ENCODE data around the gene TM4SF5.

The TM4SF5 gene, protein sequence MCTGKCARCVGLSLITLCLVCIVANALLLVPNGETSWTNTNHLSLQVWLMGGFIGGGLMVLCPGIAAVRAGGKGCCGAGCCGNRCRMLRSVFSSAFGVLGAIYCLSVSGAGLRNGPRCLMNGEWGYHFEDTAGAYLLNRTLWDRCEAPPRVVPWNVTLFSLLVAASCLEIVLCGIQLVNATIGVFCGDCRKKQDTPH

GRCh38 chr17:4771519-4772234 is at the start of gene TM4SF5:
Gene TM4SF5 (plus strand): TSS chr17:4771886. CDS start chr17:4771923, 37 bp downstream.
- DNase-seq, result no peak

DNA sequence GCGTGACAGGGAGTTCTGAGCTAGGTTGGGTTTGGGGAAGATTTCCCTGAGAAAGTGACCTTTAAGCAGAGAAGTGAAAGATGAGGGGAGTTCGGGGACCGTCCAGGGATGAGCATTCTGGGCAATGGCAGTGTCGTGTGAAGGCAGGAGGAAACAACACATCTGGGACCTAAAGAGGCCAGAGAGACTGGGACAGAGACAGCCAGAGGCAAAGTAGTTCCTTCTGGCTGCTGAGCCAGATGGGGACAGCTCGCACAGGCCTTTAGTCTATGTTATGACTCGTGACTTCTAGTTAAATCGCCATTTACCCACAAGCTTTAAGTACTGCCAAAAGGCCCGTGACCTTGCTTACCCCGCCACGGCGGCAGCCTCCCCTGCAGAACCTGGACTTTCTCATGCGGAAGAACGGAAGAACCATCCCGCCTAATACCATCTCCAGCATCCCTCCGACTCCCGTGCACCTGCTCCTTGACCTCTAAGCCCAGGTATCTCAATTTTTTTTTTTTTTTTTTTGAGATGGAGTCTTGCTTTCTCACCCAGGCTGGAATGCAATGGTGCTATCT is 48.9 kb upstream of the TM4SF5 start:
- DNase-seq, result no peak

DNA sequence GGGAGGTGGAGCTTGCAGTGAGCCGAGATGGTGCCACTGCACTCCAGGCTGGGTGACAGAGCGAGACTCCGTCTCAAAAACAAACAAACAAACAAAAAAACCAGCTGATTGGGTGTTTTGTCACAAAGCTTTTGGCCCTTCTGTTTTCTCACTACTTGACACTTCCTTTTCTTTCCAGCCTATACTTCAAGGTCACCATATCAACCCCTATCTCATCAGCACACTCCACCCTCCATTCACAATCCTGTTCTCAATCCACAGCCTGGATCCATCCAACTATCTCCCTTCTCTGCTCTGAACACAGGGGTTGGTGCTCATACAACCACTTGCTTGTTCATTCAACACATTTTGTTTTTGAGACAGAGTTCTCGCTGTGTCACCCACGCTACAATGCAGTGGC is 47.0 kb upstream of the TM4SF5 start:
- DNase-seq, result no peak

DNA sequence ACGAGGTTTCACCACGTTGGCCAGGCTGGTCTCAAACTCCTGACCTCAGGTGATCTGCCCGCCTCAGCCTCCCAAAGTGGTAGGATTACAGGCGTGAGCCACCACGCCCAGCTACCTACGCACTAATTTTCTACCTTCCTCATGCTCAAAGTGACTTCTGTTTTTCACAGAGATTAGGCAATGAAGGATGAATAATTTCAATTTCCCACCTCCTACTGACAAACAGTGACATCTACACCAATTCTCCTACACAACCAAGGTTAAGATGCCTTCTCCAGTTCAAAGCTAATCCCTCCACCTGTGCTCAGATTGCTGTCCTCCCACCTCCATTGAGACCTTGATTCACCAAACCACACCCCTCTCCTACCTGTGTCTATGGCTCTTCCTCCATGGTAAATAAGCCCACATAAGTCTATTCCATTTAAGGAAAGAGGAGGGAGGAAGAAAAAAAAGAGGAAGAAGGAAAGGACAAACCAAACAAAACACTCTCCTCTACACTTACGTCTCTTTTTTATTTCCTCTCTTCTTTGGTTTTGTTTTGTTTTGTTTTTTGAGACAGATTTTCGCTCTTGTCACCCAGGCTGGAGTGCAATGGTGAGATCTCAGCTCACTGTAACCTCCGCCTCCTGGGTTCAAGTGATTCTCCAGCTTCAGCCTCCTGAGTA is 45.9 kb upstream of the TM4SF5 start:
- no peak for DNase-seq

- no peak for DNase-seq
Observed at GRCh38 chr17:4728124-4728523, 43.6 kb upstream of the TM4SF5 start.

GRCh38 chr17:4733073-4733531 is 38.6 kb upstream of the TM4SF5 start:
- no peak for DNase-seq

GRCh38 chr17:4734857-4735475 is 36.7 kb upstream of the TM4SF5 start:
- no peak for DNase-seq

- no peak for DNase-seq
Observed at GRCh38 chr17:4735876-4736651, 35.6 kb upstream of the TM4SF5 start.

DNA sequence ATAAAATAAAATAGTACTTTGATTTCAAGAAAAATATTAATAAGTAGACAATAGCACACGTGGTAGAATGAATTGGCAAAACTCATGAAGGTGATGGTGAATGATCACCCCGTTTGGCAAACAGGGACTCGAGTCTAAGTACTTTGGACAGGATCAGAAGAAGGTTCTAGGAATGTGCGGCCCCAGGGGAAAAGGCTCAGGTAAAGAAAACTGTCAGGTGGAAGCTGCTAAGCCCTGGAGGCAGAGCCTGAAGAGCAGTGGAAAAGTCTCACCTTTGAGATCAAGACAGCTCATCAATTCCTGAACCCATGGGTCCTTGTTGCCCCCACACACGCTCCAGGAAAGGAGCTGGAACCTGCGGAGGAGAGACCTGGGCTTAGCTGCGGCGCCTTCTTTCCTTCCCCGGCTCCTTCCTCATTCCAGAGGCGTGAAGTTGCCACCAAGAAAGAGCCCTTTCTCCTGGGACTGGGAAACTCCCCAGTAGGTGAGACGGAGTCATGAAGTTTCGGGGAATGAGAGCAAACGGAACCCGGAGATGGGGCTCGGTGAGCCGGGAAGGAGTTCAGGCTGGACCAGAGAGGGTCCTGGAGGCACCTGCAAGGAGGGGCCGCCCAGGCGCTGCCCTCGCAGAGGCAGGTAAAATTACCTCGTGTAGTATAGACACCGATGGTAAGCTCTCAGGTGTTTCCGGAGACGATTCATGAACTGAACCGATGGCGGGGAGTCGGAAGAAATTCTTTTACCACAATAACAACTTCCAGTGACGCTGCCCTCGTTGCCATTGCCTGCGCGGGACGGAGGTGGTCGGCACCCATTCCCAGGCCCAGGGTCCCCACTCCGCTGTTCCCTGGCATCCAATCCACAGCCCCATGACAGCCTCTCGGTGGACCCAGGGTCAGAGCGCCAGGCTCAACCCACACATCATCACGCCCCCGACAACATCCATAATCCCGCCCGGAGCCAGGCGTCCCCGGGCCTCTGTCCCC is 33.3 kb upstream of the TM4SF5 start:
- no peak for DNase-seq

DNA sequence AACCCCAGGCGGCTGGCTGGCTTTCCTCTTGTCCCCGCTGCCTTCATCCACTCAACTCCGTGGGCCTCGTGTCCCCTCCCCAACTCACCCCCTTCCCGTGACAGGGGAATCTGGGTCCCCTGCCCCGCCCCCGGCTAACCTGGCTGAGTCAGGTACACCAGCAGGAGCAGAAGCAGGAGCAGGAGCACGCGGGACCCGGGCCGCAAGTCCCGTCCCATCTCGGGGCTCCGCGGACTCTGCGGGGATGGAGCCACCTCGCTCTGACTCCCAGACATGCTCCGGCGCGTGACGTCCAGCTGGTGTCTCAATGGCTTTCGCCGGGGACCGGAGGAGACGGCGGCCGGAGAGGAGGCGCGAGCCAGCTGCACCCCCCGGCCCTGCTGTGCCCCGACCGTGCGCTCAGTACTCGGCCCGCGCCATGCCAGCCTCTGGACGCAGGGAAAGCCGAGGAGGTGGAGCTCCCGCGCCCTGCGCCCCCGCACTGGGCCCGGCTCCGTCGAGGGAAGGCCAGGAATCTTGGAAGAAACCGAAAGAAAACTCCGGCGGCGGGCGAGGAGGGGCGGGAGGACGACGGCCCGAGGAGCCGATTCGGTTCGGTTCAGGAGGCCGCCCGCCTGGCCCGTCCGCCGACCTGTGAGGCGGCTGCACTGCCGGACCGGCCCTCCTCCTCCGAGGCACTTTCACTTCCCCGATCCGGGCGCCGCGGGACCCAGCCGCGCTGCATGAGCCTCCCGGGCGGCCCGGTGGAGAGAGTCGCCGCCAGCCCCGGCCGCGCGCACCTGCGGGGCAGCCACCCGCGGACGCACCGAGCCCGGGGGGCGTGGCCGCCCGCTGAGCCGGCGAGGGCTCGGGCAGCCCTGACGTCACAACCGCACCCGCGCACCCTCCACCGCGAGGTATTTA is 32.3 kb upstream of the TM4SF5 start, which contains the start of the genes CXCL16 and ZMYND15:
TSS of gene CXCL16 (minus strand) at position 807 of the 903 bp plus-strand sequence. CDS start at position 218, 589 bp downstream.
TSS of gene ZMYND15 (plus strand) at position 712 of the 903 bp plus-strand sequence. CDS start 716 bp downstream, outside the sequence.
- DNase-seq, result no peak

DNA sequence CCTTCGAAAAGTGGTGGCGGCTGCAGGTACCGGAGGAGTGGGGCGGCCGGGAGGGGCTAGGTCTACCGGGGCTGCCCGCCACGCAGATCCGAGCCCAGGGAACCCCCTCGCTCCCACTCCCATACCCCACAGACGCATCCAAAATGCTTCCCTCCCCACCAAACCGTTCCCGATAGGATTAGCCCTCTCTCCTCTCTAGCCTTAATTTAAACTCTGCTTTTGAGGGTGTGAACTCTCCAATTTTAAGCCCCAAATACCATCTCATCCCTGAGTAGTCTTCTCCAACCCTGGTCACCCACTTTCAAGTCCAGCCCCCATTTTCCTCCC is 31.7 kb upstream of the TM4SF5 start:
- DNase-seq, result no peak

DNA sequence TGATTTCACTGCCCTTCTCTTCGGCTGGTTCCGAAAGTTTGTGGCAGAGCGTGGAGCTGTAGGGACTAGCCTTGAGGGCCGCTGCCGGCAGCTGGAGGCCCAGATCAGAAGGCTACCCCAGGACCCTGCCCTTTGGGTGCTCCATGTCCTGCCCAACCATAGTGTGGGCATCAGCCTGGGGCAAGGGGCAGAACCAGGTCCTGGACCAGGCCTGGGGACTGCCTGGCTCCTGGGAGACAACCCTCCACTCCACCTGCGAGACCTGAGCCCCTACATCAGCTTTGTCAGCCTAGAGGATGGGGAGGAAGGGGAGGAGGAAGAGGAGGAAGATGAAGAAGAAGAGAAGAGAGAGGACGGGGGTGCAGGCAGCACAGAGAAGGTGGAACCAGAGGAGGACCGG is 31.1 kb upstream of the TM4SF5 start:
- DNase-seq, result no peak

- DNase-seq, result no peak
Observed at GRCh38 chr17:4741544-4741943, 30.1 kb upstream of the TM4SF5 start.

DNA sequence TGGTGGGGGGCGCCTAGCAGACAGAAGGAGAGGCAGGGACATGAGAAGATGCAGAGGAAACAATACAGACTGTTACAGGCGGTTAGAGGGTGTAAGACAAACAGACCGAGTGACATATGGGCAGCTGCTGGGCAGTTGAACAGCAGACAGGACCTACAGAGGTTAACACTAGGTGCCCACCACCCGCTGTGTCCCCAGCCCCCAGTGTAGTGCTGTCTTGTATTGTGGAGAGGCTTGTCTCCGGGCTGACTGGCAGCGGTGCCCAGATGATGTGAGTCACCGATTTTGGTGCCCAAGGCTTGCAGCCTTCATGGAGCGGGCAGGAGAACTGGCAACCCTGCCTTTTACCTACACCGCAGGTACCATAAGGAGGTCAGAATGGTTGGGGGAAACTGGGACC is 29.6 kb upstream of the TM4SF5 start:
- DNase-seq, result no peak

DNA sequence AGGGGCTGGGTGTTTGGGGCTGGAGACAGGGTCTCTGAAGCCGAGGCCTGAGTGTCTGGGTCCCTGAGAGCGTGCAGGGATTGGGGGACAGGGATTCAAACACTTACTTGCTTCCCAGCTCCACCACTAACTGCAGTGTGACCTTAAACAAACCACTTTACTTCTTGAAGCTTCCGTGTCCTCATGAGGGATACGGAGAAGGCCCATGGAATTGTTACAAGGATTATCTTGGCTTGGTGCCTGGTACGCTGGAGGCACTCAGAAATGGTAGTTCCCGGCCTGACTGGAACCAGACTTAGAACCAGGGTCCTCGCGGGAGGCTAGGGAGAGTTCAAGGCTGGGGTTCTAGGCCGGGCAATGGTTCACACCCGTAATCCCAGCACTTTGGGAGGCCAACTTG is 29.1 kb upstream of the TM4SF5 start:
- DNase-seq, result no peak

- no peak for DNase-seq
Observed at GRCh38 chr17:4743216-4743615, 28.5 kb upstream of the TM4SF5 start.

- DNase-seq, result no peak
Observed at GRCh38 chr17:4743898-4744297, 27.8 kb upstream of the TM4SF5 start.

DNA sequence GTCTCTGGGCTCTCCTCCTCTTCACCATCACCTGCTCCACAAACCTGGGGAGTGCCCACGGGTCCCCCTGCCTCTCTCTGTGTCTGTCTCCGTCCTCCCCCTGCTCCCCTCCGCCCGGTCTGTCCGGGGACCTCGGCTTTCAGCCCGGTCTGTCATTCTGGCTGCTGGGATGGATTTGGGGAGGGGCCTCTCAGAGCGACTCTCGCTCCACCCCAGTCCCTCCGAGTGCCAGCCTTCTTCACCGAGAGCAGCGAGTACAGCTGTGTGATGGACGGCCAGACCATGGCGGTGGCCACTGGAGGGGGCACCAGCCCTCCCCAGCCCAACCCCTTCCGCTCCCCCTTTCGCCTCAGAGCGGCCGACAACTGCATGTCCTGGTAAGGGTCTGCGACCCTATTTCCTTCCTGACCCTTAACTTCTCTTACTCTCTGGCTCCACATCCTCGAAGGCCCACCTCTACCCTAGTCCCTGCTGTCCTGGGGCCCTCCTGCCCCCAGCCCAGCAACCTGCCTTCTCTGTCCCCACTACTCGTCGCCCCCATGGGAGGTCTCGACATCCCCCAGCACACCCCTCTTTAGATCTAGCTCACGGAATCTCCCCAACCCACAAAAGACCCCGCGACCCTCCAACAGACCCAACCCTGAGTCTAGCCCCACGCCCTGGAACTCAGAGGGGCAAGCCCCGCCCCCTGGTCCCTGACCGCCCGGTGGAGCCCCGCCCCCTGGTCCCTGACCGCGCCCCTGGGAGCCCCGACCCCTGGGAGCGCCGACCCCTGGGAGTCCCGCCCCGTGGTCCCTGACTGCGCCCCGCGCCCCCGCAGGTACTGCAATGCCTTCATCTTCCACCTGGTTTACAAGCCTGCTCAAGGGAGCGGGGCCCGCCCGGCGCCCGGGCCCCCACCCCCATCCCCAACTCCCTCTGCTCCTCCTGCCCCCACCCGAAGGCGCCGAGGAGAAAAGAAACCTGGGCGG is 26.4 kb upstream of the TM4SF5 start:
- no peak for DNase-seq

DNA sequence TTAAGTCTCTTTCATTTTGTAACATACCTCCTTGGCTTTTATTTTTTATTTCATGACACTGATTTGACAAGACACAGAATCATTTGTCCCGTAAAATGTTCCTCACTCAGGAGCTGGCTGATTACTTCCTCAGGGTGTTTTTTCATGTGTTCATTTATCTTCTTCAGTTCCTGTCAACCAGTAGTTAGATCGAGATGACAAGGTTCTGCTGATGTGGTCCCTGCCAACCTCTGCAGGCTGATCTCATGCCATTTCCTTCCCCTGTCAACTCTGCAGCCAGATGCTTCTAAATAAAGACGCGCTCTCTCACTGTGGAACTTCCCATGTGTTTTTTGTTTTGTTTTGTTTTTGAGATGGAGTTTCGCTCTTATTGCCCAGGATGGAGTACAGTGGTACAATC is 23.8 kb upstream of the TM4SF5 start:
- no peak for DNase-seq

Measured in NK-92 treated with Interleukin-12 subunit alpha and Interleukin-12 subunit beta, amount 100 ng/mL, for 24 hours (cell line).